Thoracic aorta (tissue), 2 donors: ENCODE results near the gene COLQ. TPM values are rescaled to one million over a fixed set of nuclear protein-coding genes. Genes with fewer than 3 reads are reported as not detected.
"Not testable (repeated sequence)": the region's sequence is repeated elsewhere in the genome, so short reads cannot be mapped to it uniquely, and the experiment has no call there.

Source experiments
- ATAC-seq: fragments of 150-250 bp; one replicate; pipeline ENCODE4 v1.8.0; 2017; ENCODE audit warnings: low read depth; ENCODE audit not compliant: insufficient number of reproducible peaks, low FRiP score
- DNase-seq: peaks from one replicate; pipeline ENCODE4 v3.0.0-alpha.2; 2020; ENCODE audit warnings: low spot score
- H3K27ac ChIP-seq, 2 donors: fragments of 200-600 bp; sonication (generic); 1 replicate in 1 of 2; 2 replicates in 1 of 2; pipeline ENCODE4 v1.5.1; 2016; ENCODE audit warnings: mild to moderate bottlenecking in 2 of 2, moderate library complexity in 2 of 2
- H3K27me3 ChIP-seq: fragments of 200-600 bp; sonication (generic); replicated peaks from 2 replicates; pipeline ENCODE4 v1.6.0; 2016; ENCODE audit warnings: mild to moderate bottlenecking; ENCODE audit not compliant: insufficient read depth
- H3K36me3 ChIP-seq: fragments of 200-600 bp; sonication (generic); one replicate; pipeline ENCODE4 v1.5.1; 2016
- H3K4me1 ChIP-seq, 2 donors: fragments of 200-600 bp; sonication (generic); 1 replicate in 1 of 2; 2 replicates in 1 of 2; pipeline versions ENCODE4 v1.5.1 to v1.6.0; 2016; ENCODE audit warnings: low read depth in 2 of 2, mild to moderate bottlenecking in 1 of 2; ENCODE audit not compliant: control insufficient read depth in 1 of 2
- H3K4me3 ChIP-seq: fragments of 200-600 bp; sonication (generic); 2 replicates; pipeline ENCODE4 v1.5.1; 2016; ENCODE audit warnings: mild to moderate bottlenecking
- H3K9me3 ChIP-seq: fragments of 200-600 bp; sonication (generic); 2 replicates; pipeline ENCODE4 v1.5.1; 2016
- CTCF ChIP-seq: fragments of 200-600 bp; sonication (generic); IDR thresholded peaks from one replicate; pipeline ENCODE4 v1.5.1; 2019; ENCODE audit warnings: antibody characterized with exemption
- total RNA-seq, 2 donors: library from RNA; depleted of rRNA; stranded (reverse); fragments of >200 nt; gene quantifications; one replicate each; pipeline versions ENCODE4 v1.1.0 to v1.2.3, GENCODE V29; 2016

COLQ gene
- total RNA-seq, 2 donors from 2014 or later = 3.2 to 9.3 TPM

GRCh38 chr3:15420871-15421270 is 100.6 kb downstream of the COLQ start:
- Histone ChIP-seq H3K27ac (no peak overlapping the region), H3K27me3 (no peaks in the 10 kb centered on the region), H3K9me3 (no peaks in the 10 kb centered on the region), H3K36me3 (peaks cover 20% of the 10 kb centered on the region), H3K4me1 (peaks cover 2 to 17% of the 10 kb centered on the region in 2 donors), H3K4me3 (no peak overlapping the region)
- ATAC-seq (no peak), DNase-seq (no peak)
- no peak for TF ChIP-seq CTCF

- not testable (repeated sequence) for DNase-seq
- H3K36me3 ChIP-seq = peaks cover 27% of the 10 kb centered on the region
Measured at GRCh38 chr3:15410966-15411365, 110.5 kb downstream of the COLQ start.

GRCh38 chr3:15409774-15410173 is 111.7 kb downstream of the COLQ start:
- ATAC-seq (no peak), DNase-seq (no peak)
- no peaks in the 10 kb centered on the region for H3K27me3 ChIP-seq
- H3K9me3 ChIP-seq = no peaks in the 10 kb centered on the region
- no peak for TF ChIP-seq CTCF
- H3K4me1 ChIP-seq = peaks cover 0 to 3% of the 10 kb centered on the region in 2 donors
- H3K27ac ChIP-seq = no peak overlapping the region
- no peak overlapping the region for H3K4me3 ChIP-seq
- peaks cover 19% of the 10 kb centered on the region for H3K36me3 ChIP-seq

More at GRCh38 chr3:15410966-15411365, 110.5 kb downstream of the COLQ start:
- H3K4me3 ChIP-seq, H3K4me1 ChIP-seq, H3K27ac ChIP-seq, H3K9me3 ChIP-seq, H3K27me3 ChIP-seq, ATAC-seq: not testable (repeated sequence)

- no peak for TF ChIP-seq CTCF
- Histone ChIP-seq H3K27ac (no peak overlapping the region), H3K9me3 (no peaks in the 10 kb centered on the region), H3K4me3 (no peak overlapping the region), H3K27me3 (no peaks in the 10 kb centered on the region), H3K4me1 (peaks cover 0 to 3% of the 10 kb centered on the region in 2 donors), H3K36me3 (peaks cover 19% of the 10 kb centered on the region)
- ATAC-seq (no peak), DNase-seq (no peak)
Measured at GRCh38 chr3:15409239-15409638, 112.3 kb downstream of the COLQ start.

- H3K36me3 ChIP-seq = peaks cover 11% of the 10 kb centered on the region
- H3K27me3 ChIP-seq = no peaks in the 10 kb centered on the region
- no peak overlapping the region for H3K4me3 ChIP-seq
- no peaks in the 10 kb centered on the region for H3K9me3 ChIP-seq
- peak; percentile 52 for TF ChIP-seq CTCF
- ATAC-seq (no peak), DNase-seq (no peak)
- peaks cover 0 to 3% of the 10 kb centered on the region in 2 donors for H3K4me1 ChIP-seq
- no peak overlapping the region for H3K27ac ChIP-seq
Measured at GRCh38 chr3:15405448-15406050, 116.0 kb downstream of the COLQ start.

- Histone ChIP-seq H3K36me3 (peaks cover 7% of the 10 kb centered on the region), H3K27ac (no peak overlapping the region), H3K27me3 (no peaks in the 10 kb centered on the region), H3K9me3 (no peaks in the 10 kb centered on the region), H3K4me3 (no peak overlapping the region), H3K4me1 (peaks cover 0 to 3% of the 10 kb centered on the region in 2 donors)
- no peak for TF ChIP-seq CTCF
- no peak for DNase-seq
- ATAC-seq = no peak
Measured at GRCh38 chr3:15404767-15405166, 116.7 kb downstream of the COLQ start.
